A549 (cell line): ENCODE results near the gene SPC24. TPM values are rescaled to one million over a fixed set of nuclear protein-coding genes. Genes with fewer than 3 reads are reported as not detected.

Experiments
- ATAC-seq, 2 experiments: fragments of 200-7000 bp in 1 of 2; fragments of >200 bp in 1 of 2; cut with Nextera tagmentation in 1 of 2; cut with Tn5 transposase in 1 of 2; 3 replicates each; pipeline versions ENCODE4 v1.8.0 to v1.9.1; 2018 to 2020; ENCODE audit warnings: mild to moderate bottlenecking in 1 of 2, moderate library complexity in 1 of 2
- CTCF ChIA-PET: fragments of 300-600 bp; sonication (Branson Sonifier 250); formaldehyde crosslinking; extraction: SDS; loops from one replicate; lab custom pipeline; 2021; ENCODE audit warnings: antibody characterized with exemption, inconsistent platforms; lab: Yijun Ruan, JAX
- POLR2A ChIA-PET: fragments of 350-600 bp; formaldehyde crosslinking; extraction: SDS; loops from one replicate; lab custom pipeline; 2021; ENCODE audit warnings: antibody characterized with exemption, inconsistent platforms; lab: Yijun Ruan, JAX
- DNase-seq, 2 experiments: peaks; one replicate each; pipeline versions ENCODE4 v3.0.0 to v3.0.0-alpha.2; 2011 to 2016; ENCODE audit warnings: low read depth in 1 of 2, low spot score in 1 of 2
- FAIRE-seq: peaks from 2 replicates; lab custom pipeline; 2011; peaks lifted over from hg19 to GRCh38; lab: Jason Lieb, UNC
- H3K27ac ChIP-seq, 2 experiments: fragments of >200 bp; sonication (Bioruptor Twin); formaldehyde crosslinking; 3 replicates each; pipeline ENCODE4 v1.5.1; 2016 to 2017
- H3K4me1 ChIP-seq: fragments of >200 bp; sonication (Bioruptor Twin); formaldehyde crosslinking; 3 replicates; pipeline ENCODE4 v1.6.1; 2016
- H3K4me2 ChIP-seq: fragments of >200 bp; sonication (Bioruptor Twin); formaldehyde crosslinking; 3 replicates; pipeline ENCODE4 v1.6.1; 2016
- H3K4me3 ChIP-seq: fragments of >200 bp; sonication (Bioruptor Twin); formaldehyde crosslinking; 3 replicates; pipeline ENCODE4 v1.5.1; 2016
- H3K9me3 ChIP-seq: fragments of >200 bp; sonication (Bioruptor Twin); formaldehyde crosslinking; 3 replicates; pipeline ENCODE4 v1.6.1; 2016
- BHLHE40 ChIP-seq: IDR thresholded peaks from 2 replicates; pipeline ENCODE4 v1.6.1; 2012; ENCODE audit warnings: low read depth, low read length, inconsistent platforms
- CBX2 ChIP-seq: fragments of 200-600 bp; sonication (generic); IDR thresholded peaks from 2 replicates; pipeline ENCODE4 v1.6.1; 2016; ENCODE audit warnings: low read depth, mild to moderate bottlenecking, borderline replicate concordance
- CHD4 ChIP-seq: fragments of 200-600 bp; sonication (generic); IDR thresholded peaks from 2 replicates; pipeline ENCODE4 v1.6.1; 2016; ENCODE audit warnings: antibody characterized with exemption, mild to moderate bottlenecking, borderline replicate concordance
- GATA3 ChIP-seq: IDR thresholded peaks from 2 replicates; pipeline ENCODE4 v1.6.1; 2012; ENCODE audit warnings: borderline replicate concordance
- HOXA7 ChIP-seq: fragments of 250-450 bp; sonication (Bioruptor Pico); IDR thresholded peaks from 2 replicates; pipeline ENCODE4 v1.5.0; 2020; ENCODE audit warnings: mild to moderate bottlenecking, moderate library complexity
- HOXB13 ChIP-seq: fragments of 250-450 bp; sonication (Bioruptor Pico); IDR thresholded peaks from 2 replicates; pipeline ENCODE4 v1.5.0; 2020; ENCODE audit warnings: low read depth, mild to moderate bottlenecking, moderate library complexity
- JUN ChIP-seq, 2 experiments: fragments of >200 bp; sonication (Bioruptor Twin); formaldehyde crosslinking; IDR thresholded peaks; 2 replicates in 1 of 2; 3 replicates in 1 of 2; pipeline ENCODE4 v1.6.1; 2016 to 2017
- KDM1A ChIP-seq: fragments of 200-600 bp; sonication (generic); IDR thresholded peaks from 2 replicates; pipeline ENCODE4 v1.6.1; 2016; ENCODE audit warnings: low read depth, mild to moderate bottlenecking
- KDM5A ChIP-seq: fragments of 200-600 bp; sonication (generic); IDR thresholded peaks from 2 replicates; pipeline ENCODE4 v1.6.1; 2016; ENCODE audit warnings: antibody characterized with exemption, mild to moderate bottlenecking
- MAFK ChIP-seq: fragments of 450-650 bp; IDR thresholded peaks from 2 replicates; pipeline ENCODE4 v1.6.1; 2014; ENCODE audit not compliant: partially characterized antibody
- MYC ChIP-seq: IDR thresholded peaks from 2 replicates; pipeline ENCODE4 v1.6.1; 2012; ENCODE audit warnings: mild to moderate bottlenecking, inconsistent platforms, low read length, improper control_type of control experiment, borderline replicate concordance
- RCOR1 ChIP-seq: fragments of 150-350 bp; IDR thresholded peaks from 2 replicates; pipeline ENCODE4 v1.6.1; 2014; ENCODE audit warnings: antibody characterized with exemption, low read length, low read depth
- RFX5 ChIP-seq: fragments of 450-650 bp; IDR thresholded peaks from 2 replicates; pipeline ENCODE4 v1.7.1; 2014; ENCODE audit warnings: antibody characterized with exemption, mild to moderate bottlenecking, moderate library complexity
- SMC3 ChIP-seq: fragments of >200 bp; sonication (Bioruptor Twin); formaldehyde crosslinking; IDR thresholded peaks from 3 replicates; pipeline ENCODE4 v1.6.1; 2018; ENCODE audit warnings: inconsistent platforms
- ZFP36 ChIP-seq: fragments of 450-650 bp; IDR thresholded peaks from 2 replicates; pipeline ENCODE4 v1.6.1; 2014; ENCODE audit warnings: borderline replicate concordance; ENCODE audit not compliant: partially characterized antibody
- ZSCAN20 ChIP-seq: fragments of 250-450 bp; sonication (Bioruptor Pico); IDR thresholded peaks from 2 replicates; pipeline ENCODE4 v1.8.0; 2022; ENCODE audit warnings: mild to moderate bottlenecking, moderate library complexity
- WGBS: methylation state at CpG from one replicate; pipeline ENCODE4 v1.1.6; 2017; ENCODE audit errors: missing lambda C conversion rate; 5-methylcytosine and 5-hydroxymethylcytosine counted together
- polyA plus RNA-seq, 4 experiments: library from polyadenylated mRNA; depleted of rRNA in 3 of 4; stranded (reverse); fragments of >200 nt; fragmentation: RNase III in 1 of 4; extraction: RNeasy Plus Mini Kit Qiagen cat#74134 plus additional on column Dnase treatment in 1 of 4; gene quantifications; 2 replicates in 3 of 4; 3 replicates in 1 of 4; pipeline ENCODE4 v1.2.3, GENCODE V29; 2011 to 2017
- TF ChIP-seq, protein P1 (sequence below): fragments of 150-350 bp; IDR thresholded peaks from 2 replicates; pipeline ENCODE4 v1.6.1; 2014; ENCODE audit warnings: low read depth, mild to moderate bottlenecking, low read length
- TF ChIP-seq, protein P2 (sequence below): fragments of 200-600 bp; sonication (generic); IDR thresholded peaks from 2 replicates; pipeline ENCODE4 v1.6.1; 2016; ENCODE audit warnings: antibody characterized with exemption, mild to moderate bottlenecking, moderate library complexity
- TF ChIP-seq, protein P3 (sequence below): fragments of >200 bp; sonication (Bioruptor Twin); formaldehyde crosslinking; IDR thresholded peaks from 3 replicates; pipeline ENCODE4 v1.5.1; 2016
- TF ChIP-seq, protein P4 (sequence below): fragments of 450-650 bp; IDR thresholded peaks from 2 replicates; pipeline ENCODE4 v1.6.1; 2014; ENCODE audit warnings: antibody characterized with exemption

Gene SPC24
- polyA plus RNA-seq, 2 of the 4 experiments (the other 2 are of a cell fraction): 16.5 to 22.2 TPM

GRCh38 chr19:11171144-11171543 is 15.6 kb upstream of the SPC24 start:
- no peak overlapping the region for H3K27ac ChIP-seq
- H3K4me3 ChIP-seq: no peak overlapping the region
- no peak for ATAC-seq
- no peak for DNase-seq
- H3K9me3 ChIP-seq: no peaks in the 10 kb centered on the region
- TF ChIP-seq KDM1A: no peak
- TF ChIP-seq MAFK: no peak
- TF ChIP-seq ZFP36: no peak
- TF ChIP-seq, protein P1, sequence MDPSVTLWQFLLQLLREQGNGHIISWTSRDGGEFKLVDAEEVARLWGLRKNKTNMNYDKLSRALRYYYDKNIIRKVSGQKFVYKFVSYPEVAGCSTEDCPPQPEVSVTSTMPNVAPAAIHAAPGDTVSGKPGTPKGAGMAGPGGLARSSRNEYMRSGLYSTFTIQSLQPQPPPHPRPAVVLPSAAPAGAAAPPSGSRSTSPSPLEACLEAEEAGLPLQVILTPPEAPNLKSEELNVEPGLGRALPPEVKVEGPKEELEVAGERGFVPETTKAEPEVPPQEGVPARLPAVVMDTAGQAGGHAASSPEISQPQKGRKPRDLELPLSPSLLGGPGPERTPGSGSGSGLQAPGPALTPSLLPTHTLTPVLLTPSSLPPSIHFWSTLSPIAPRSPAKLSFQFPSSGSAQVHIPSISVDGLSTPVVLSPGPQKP: no peak
- TF ChIP-seq HOXA7: no peak
- TF ChIP-seq CHD4: no peak
- TF ChIP-seq, protein P2, sequence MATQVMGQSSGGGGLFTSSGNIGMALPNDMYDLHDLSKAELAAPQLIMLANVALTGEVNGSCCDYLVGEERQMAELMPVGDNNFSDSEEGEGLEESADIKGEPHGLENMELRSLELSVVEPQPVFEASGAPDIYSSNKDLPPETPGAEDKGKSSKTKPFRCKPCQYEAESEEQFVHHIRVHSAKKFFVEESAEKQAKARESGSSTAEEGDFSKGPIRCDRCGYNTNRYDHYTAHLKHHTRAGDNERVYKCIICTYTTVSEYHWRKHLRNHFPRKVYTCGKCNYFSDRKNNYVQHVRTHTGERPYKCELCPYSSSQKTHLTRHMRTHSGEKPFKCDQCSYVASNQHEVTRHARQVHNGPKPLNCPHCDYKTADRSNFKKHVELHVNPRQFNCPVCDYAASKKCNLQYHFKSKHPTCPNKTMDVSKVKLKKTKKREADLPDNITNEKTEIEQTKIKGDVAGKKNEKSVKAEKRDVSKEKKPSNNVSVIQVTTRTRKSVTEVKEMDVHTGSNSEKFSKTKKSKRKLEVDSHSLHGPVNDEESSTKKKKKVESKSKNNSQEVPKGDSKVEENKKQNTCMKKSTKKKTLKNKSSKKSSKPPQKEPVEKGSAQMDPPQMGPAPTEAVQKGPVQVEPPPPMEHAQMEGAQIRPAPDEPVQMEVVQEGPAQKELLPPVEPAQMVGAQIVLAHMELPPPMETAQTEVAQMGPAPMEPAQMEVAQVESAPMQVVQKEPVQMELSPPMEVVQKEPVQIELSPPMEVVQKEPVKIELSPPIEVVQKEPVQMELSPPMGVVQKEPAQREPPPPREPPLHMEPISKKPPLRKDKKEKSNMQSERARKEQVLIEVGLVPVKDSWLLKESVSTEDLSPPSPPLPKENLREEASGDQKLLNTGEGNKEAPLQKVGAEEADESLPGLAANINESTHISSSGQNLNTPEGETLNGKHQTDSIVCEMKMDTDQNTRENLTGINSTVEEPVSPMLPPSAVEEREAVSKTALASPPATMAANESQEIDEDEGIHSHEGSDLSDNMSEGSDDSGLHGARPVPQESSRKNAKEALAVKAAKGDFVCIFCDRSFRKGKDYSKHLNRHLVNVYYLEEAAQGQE: no peak
- TF ChIP-seq SMC3: no peak
- no peak for TF ChIP-seq KDM5A
- TF ChIP-seq, protein P3, sequence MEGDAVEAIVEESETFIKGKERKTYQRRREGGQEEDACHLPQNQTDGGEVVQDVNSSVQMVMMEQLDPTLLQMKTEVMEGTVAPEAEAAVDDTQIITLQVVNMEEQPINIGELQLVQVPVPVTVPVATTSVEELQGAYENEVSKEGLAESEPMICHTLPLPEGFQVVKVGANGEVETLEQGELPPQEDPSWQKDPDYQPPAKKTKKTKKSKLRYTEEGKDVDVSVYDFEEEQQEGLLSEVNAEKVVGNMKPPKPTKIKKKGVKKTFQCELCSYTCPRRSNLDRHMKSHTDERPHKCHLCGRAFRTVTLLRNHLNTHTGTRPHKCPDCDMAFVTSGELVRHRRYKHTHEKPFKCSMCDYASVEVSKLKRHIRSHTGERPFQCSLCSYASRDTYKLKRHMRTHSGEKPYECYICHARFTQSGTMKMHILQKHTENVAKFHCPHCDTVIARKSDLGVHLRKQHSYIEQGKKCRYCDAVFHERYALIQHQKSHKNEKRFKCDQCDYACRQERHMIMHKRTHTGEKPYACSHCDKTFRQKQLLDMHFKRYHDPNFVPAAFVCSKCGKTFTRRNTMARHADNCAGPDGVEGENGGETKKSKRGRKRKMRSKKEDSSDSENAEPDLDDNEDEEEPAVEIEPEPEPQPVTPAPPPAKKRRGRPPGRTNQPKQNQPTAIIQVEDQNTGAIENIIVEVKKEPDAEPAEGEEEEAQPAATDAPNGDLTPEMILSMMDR: no peak
- no peak for TF ChIP-seq BHLHE40
- TF ChIP-seq, protein P4, sequence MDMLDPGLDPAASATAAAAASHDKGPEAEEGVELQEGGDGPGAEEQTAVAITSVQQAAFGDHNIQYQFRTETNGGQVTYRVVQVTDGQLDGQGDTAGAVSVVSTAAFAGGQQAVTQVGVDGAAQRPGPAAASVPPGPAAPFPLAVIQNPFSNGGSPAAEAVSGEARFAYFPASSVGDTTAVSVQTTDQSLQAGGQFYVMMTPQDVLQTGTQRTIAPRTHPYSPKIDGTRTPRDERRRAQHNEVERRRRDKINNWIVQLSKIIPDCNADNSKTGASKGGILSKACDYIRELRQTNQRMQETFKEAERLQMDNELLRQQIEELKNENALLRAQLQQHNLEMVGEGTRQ: no peak
- TF ChIP-seq MYC: no peak
- no peak for TF ChIP-seq ZSCAN20 (CRISPR knock-in tag)
- no peak for TF ChIP-seq RCOR1
- TF ChIP-seq JUN (IDR thresholded peaks at IDR 0.05): no peak
- TF ChIP-seq GATA3: no peak
- no peak for TF ChIP-seq HOXB13 (CRISPR knock-in tag)
- TF ChIP-seq RFX5: no peak
- TF ChIP-seq CBX2: no peak
- WGBS: 88% methylated on average over 5 of the region's 5 CpGs
- FAIRE-seq: no peak
- peaks cover 10% of the 10 kb centered on the region; the same call in 2 of the 3 replicates for H3K4me1 ChIP-seq
- H3K4me2 ChIP-seq: no peak overlapping the region
- ChIA-PET CTCF (interaction anchor here (1.7 kb wide), 1 partner anchor 17 kb away, joined by 4 read pairs; no protein-coding TSS in a partner anchor), POLR2A (no interaction called here)
